Activated CD4-positive, alpha-beta T cell treated with anti-CD3 and anti-CD28 coated beads, Interleukin-2, amount 50 U/mL, for 48 hours (primary cell): ENCODE results near the gene BTBD9.

ENCODE experiments used
- DNase-seq, 2 experiments: peaks; one replicate each; pipeline ENCODE4 v3.0.0-alpha.2; 2020

BTBD9 gene

GRCh38 chr6:38187811-38188590 lies 451.7 kb downstream of the BTBD9 start:
- DNase-seq, result no peak

- no peak for DNase-seq
These were observed 452.4 kb downstream of the BTBD9 start for GRCh38 chr6:38187325-38187724.

- no peak for DNase-seq
These were observed 454.0 kb downstream of the BTBD9 start for GRCh38 chr6:38185752-38186151.

GRCh38 chr6:38185244-38185643 lies 454.5 kb downstream of the BTBD9 start:
- no peak for DNase-seq

- DNase-seq, result no peak
These were observed 455.1 kb downstream of the BTBD9 start for GRCh38 chr6:38184585-38185080.

- no peak for DNase-seq
These were observed 455.7 kb downstream of the BTBD9 start for GRCh38 chr6:38183856-38184584.

- DNase-seq, result no peak
These were observed 457.3 kb downstream of the BTBD9 start for GRCh38 chr6:38182426-38182825.

- no peak for DNase-seq
These were observed 459.1 kb downstream of the BTBD9 start for GRCh38 chr6:38180586-38180985.

- DNase-seq, result no peak
These were observed 459.8 kb downstream of the BTBD9 start for GRCh38 chr6:38179794-38180430.

- DNase-seq, result peak; percentile 7 to 14
These were observed 460.4 kb downstream of the BTBD9 start for GRCh38 chr6:38179300-38179699.

- DNase-seq, result no peak
These were observed 461.2 kb downstream of the BTBD9 start for GRCh38 chr6:38178584-38178886.

- DNase-seq, result no peak
These were observed 461.7 kb downstream of the BTBD9 start for GRCh38 chr6:38177882-38178583.

GRCh38 chr6:38176797-38177751 lies 462.7 kb downstream of the BTBD9 start:
- DNase-seq, result no peak

GRCh38 chr6:38175786-38176185 lies 463.9 kb downstream of the BTBD9 start:
- no peak for DNase-seq

GRCh38 chr6:38174806-38175495 lies 464.8 kb downstream of the BTBD9 start:
- no peak for DNase-seq

GRCh38 chr6:38174315-38174714 lies 465.4 kb downstream of the BTBD9 start:
- DNase-seq, result no peak

- DNase-seq, result no peak
These were observed 465.8 kb downstream of the BTBD9 start for GRCh38 chr6:38173909-38174308.

GRCh38 chr6:38172739-38173410 lies 466.9 kb downstream of the BTBD9 start:
- no peak for DNase-seq

GRCh38 chr6:38171997-38172738 lies 467.6 kb downstream of the BTBD9 start:
- DNase-seq, result no peak
